PFSK-1 (cell line): ENCODE measurements around the gene ALOX12B.
A peak's percentile ranks its signal among the peaks of the same experiment; 100 is the strongest.

Experiments
- POLR2AphosphoS5 ChIP-seq: IDR thresholded peaks from 2 replicates; pipeline ENCODE4 v1.6.1; 2012; ENCODE audit warnings: low read depth, mild to moderate bottlenecking, control low read depth, low read length, moderate library complexity
- TAF1 ChIP-seq: IDR thresholded peaks from 2 replicates; pipeline ENCODE4 v1.6.1; 2012; ENCODE audit warnings: low read length, control low read depth, borderline replicate concordance; ENCODE audit not compliant: insufficient read depth

DNA sequence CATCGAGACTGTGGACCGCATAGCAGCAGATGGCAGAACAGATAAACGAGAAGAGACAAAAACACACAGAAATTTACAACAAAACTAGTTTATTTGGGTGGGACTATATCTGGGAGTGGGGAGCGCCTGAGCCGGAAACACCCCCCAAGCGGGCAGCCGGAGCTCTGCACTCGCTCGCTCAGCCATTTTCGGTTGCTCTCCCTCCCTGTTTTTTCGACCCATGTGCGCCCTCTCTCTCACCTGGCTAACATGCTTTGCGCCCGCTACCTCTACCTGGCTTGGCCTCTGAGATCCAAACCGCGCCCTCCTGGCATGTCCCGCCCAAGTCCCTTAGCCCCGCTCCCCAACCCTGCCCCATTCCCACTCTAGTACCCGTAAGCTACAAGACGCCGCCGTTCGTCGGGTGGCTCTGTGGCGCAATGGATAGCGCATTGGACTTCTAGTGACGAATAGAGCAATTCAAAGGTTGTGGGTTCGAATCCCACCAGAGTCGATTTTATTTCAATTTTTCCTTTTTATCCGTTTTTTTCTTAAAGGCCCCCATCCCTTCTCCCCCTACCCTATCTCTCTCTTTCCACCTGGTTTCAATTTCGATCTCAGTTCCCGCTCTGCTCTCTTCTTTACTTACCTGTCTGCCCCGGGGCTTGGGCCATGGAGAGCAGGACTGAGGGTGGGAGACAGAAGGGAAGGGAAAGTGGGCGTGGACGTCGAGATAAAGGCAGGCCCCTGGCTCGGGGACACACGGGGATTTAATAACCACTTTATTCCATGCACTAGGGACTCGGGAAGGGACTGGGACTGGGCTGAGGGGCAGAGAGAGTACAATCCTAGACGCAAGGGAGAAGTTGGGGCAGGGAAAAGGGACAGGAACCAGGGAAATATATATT lies 33.2 kb upstream of the ALOX12B start:
- TF ChIP-seq TAF1 (no peak), POLR2AphosphoS5 (peak; percentile 51; the same call in 1 of the 2 replicates)
